Measurements from ENCODE around the gene AMFR. TPM values are rescaled to one million over a fixed set of nuclear protein-coding genes. Genes with fewer than 3 reads are reported as not detected.

AMFR gene
- polyA plus RNA-seq, 1 donor (not counting 4 experiments of a cell fraction or from before 2014, with no cell fraction given): 36.9 TPM

- H3K36me3 ChIP-seq (ENCODE audit: control insufficient read depth in 2 of 2, extremely low read depth in 1 of 2, insufficient read depth in 2 of 2, low read length in 2 of 2): peaks cover 14 to 33% of the 10 kb centered on the region in 2 experiments
- no peak overlapping the region for H3K4me2 ChIP-seq (ENCODE audit: control insufficient read depth, extremely low read depth, insufficient read depth, low read depth, low read length)
- TF ChIP-seq EZH2 (IDR thresholded peaks at IDR 0.05; ENCODE audit: low read length) (no peak), CTCF (optimal IDR thresholded peaks at IDR 0.05 in 1 of 3, IDR thresholded peaks at IDR 0.05 in 1 of 3, conservative IDR thresholded peaks at IDR 0.05 in 1 of 3; ENCODE audit: extremely low read depth in 1 of 3, insufficient read depth in 2 of 3, low read length in 3 of 3) (no peak)
- H3K9me3 ChIP-seq (ENCODE audit: control insufficient read depth, low read depth, low read length): no peaks in the 10 kb centered on the region
- dilution Hi-C loops (cut with MboI; ENCODE audit: extremely low pct_ligation_motif_present, low sequenced_read_pairs): no loop called here
- no peak for DNase-seq (ENCODE audit: low read depth, low spot score)
- no peak for FAIRE-seq
- H3K4me3 ChIP-seq (ENCODE audit: control insufficient read depth in 2 of 3, extremely low read depth in 1 of 3, insufficient read depth in 2 of 3, low read depth in 1 of 3, low read length in 3 of 3): no peak overlapping the region
- no peaks in the 10 kb centered on the region for H3K9me1 ChIP-seq (ENCODE audit: control insufficient read depth, extremely low read depth, insufficient read depth, low read length)
- H4K20me1 ChIP-seq (ENCODE audit: control insufficient read depth, extremely low read depth, insufficient read depth, low read length): no peaks in the 10 kb centered on the region
- H3K4me1 ChIP-seq (ENCODE audit: control insufficient read depth, extremely low read depth, insufficient read depth, low read length): no peaks in the 10 kb centered on the region
- no peak overlapping the region for H2AFZ ChIP-seq (ENCODE audit: control insufficient read depth, low read length)
- no peaks in the 10 kb centered on the region for H3K27me3 ChIP-seq (ENCODE audit: control insufficient read depth, extremely low read depth, insufficient read depth, low read length)
- H3K79me2 ChIP-seq (ENCODE audit: control insufficient read depth, insufficient read depth, low read length): no peaks in the 10 kb centered on the region
- no peak overlapping the region for H3K9ac ChIP-seq (ENCODE audit: control insufficient read depth, extremely low read depth, insufficient read depth, low read length)
- H3K27ac ChIP-seq (ENCODE audit: control insufficient read depth, insufficient read depth, low read length): no peak overlapping the region
Observed at GRCh38 chr16:56400458-56400857, 24.9 kb downstream of the AMFR start.

- Histone ChIP-seq H3K9me3 (ENCODE audit: control insufficient read depth, low read depth, low read length) (no peaks in the 10 kb centered on the region), H3K27ac (ENCODE audit: control insufficient read depth, insufficient read depth, low read length) (no peak overlapping the region)
- FAIRE-seq: no peak
Observed at GRCh38 chr16:56399486-56399885, 25.9 kb downstream of the AMFR start.

More at GRCh38 chr16:56399486-56399885, 25.9 kb downstream of the AMFR start:
- Histone ChIP-seq H3K27me3 (ENCODE audit: control insufficient read depth, extremely low read depth, insufficient read depth, low read length) (no peaks in the 10 kb centered on the region), H3K9ac (ENCODE audit: control insufficient read depth, extremely low read depth, insufficient read depth, low read length) (no peak overlapping the region), H4K20me1 (ENCODE audit: control insufficient read depth, extremely low read depth, insufficient read depth, low read length) (no peaks in the 10 kb centered on the region), H3K36me3 (ENCODE audit: control insufficient read depth in 2 of 2, extremely low read depth in 1 of 2, insufficient read depth in 2 of 2, low read length in 2 of 2) (peaks cover 11 to 30% of the 10 kb centered on the region in 2 experiments), H3K4me1 (ENCODE audit: control insufficient read depth, extremely low read depth, insufficient read depth, low read length) (no peaks in the 10 kb centered on the region), H3K9me1 (ENCODE audit: control insufficient read depth, extremely low read depth, insufficient read depth, low read length) (no peaks in the 10 kb centered on the region), H2AFZ (ENCODE audit: control insufficient read depth, low read length) (no peak overlapping the region), H3K4me3 (ENCODE audit: control insufficient read depth in 2 of 3, extremely low read depth in 1 of 3, insufficient read depth in 2 of 3, low read depth in 1 of 3, low read length in 3 of 3) (no peak overlapping the region), H3K79me2 (ENCODE audit: control insufficient read depth, insufficient read depth, low read length) (no peaks in the 10 kb centered on the region), H3K4me2 (ENCODE audit: control insufficient read depth, extremely low read depth, insufficient read depth, low read depth, low read length) (no peak overlapping the region)
- TF ChIP-seq CTCF (optimal IDR thresholded peaks at IDR 0.05 in 1 of 3, IDR thresholded peaks at IDR 0.05 in 1 of 3, conservative IDR thresholded peaks at IDR 0.05 in 1 of 3; ENCODE audit: extremely low read depth in 1 of 3, insufficient read depth in 2 of 3, low read length in 3 of 3): no peak
- no peak for TF ChIP-seq EZH2 (IDR thresholded peaks at IDR 0.05; ENCODE audit: low read length)
- dilution Hi-C loops (cut with MboI; ENCODE audit: extremely low pct_ligation_motif_present, low sequenced_read_pairs): no loop called here
- no peak for DNase-seq (ENCODE audit: low read depth, low spot score)

Measured in keratinocyte (primary cell).